Tracheal epithelial cell (primary cell): ENCODE results near the gene MSANTD3. TPM values are rescaled to one million over a fixed set of nuclear protein-coding genes. Genes with fewer than 3 reads are reported as not detected.

Source experiments
- total RNA-seq: library from RNA; depleted of rRNA; stranded (reverse); fragments of >200 nt; gene quantifications from 2 replicates; pipeline ENCODE4 v1.2.1, GENCODE V29; 2014

MSANTD3 gene, protein sequence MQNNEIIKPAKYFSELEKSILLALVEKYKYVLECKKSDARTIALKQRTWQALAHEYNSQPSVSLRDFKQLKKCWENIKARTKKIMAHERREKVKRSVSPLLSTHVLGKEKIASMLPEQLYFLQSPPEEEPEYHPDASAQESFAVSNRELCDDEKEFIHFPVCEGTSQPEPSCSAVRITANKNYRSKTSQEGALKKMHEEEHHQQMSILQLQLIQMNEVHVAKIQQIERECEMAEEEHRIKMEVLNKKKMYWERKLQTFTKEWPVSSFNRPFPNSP
- 35.2 and 66.5 TPM in 2 replicates for total RNA-seq

GRCh38 chr9:100426530-100427365 is at the start of gene MSANTD3:
TSS of gene MSANTD3 (plus strand) at chr9:100427143. CDS start at chr9:100441939, 14,796 bp downstream.

GRCh38 chr9:100472788-100473275 is 45.9 kb downstream of the MSANTD3 start, which contains the start of gene TMEFF1:
TSS of gene TMEFF1 (plus strand) at chr9:100473149. CDS start at chr9:100473545, 396 bp downstream.

Other genes with a start within 250 kb of the MSANTD3 start
- gene TEX10, start 74.2 kb upstream of the MSANTD3 start, total RNA-seq: 31.3 and 32.8 TPM in 2 replicates
- 0.21 and 1.7 TPM in 2 replicates for gene TMEFF1, start 46.0 kb downstream of the MSANTD3 start, total RNA-seq
- gene CAVIN4, start 150.9 kb downstream of the MSANTD3 start, total RNA-seq: under 0.01 and 0.24 TPM in 2 replicates